Measurements from ENCODE around the gene YTHDF2. TPM values are rescaled to one million over a fixed set of nuclear protein-coding genes. Genes with fewer than 3 reads are reported as not detected.
"Not testable (repeated sequence)": the region's sequence is repeated elsewhere in the genome, so short reads cannot be mapped to it uniquely, and the experiment has no call there.

YTHDF2 gene
- 91.9 and 96.8 TPM in 2 replicates for total RNA-seq

DNA sequence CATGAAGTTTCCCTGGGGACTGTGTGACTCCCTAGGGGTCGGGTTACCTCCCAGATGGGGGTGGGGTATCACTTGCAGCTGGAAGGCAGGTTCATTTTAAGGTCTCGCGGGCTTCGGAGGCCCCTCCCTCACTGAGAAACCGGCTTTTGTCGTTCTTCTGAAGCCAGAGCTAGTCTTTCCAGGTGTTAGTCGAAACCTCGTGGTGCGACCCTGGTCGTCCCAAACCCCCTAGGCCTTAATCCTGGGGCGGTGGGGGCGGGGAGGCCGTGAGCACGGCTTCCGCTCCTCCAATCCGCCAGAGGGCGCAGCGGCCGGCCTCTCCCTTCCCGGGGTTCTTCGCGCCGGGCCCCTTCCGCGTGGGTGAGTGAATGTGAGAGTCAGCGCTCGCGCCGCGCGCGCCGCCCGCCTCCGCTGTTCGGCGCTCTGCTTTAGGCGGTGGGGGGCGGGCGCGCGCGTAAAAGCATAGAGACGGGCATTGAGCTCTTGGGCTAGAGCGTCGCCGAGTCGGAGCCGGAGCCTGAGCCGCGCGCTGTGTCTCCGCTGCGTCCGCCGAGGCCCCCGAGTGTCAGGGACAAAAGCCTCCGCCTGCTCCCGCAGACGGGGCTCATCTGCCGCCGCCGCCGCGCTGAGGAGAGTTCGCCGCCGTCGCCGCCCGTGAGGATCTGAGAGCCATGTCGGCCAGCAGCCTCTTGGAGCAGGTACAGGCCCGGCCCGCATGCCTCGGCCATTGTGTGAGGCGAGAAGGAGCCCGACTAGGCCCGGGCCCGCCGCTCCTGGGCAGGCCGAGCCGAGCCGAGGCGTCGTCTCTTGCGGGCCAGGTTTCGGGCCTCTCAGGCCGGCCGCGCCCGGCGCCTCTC lies at the start of gene YTHDF2:
YTHDF2 (plus strand) TSS at position 491 of the 857 bp plus-strand sequence; CDS start at position 672, 181 bp downstream.
- peak; percentile 86 for DNase-seq (ENCODE audit: low read depth, low spot score)

DNA sequence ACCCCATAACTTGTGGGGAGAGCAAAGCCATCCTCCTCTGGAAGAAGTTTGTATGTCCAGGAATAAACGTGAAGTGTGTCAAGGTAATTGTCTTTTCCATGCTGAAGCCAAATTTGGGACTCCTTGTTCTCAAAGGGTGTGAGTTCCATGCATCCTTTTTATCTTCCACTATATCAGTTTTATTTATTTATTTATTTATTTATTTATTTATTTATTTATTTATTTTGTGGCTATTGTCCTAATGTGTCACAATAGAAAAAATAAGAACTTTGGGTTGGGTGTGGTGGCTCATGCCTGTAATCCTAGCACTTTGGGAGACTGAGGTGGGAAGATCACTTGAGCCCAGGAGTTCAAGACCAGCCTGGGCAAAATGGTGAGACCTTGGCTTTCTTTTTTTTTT lies 45.1 kb upstream of the YTHDF2 start:
- not testable (repeated sequence) for DNase-seq (ENCODE audit: low read depth, low spot score)

DNA sequence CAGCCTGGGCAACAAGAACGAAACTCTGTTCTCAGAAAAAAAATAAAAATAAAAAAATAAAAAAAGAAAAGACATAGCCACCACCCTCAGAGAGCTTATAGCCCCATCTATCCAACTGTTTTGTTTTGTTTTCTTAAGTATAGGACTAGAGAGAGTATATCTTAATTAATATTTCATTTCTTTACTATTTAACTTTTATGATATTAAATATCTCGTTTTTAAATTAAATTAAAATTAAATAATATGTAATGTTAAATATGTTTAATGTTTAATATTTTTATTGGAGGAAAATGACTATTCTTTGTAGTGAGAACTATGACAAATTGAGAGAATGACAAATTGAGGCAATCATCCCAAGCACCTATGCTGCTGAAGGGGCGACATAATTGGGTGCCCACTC lies 33.1 kb upstream of the YTHDF2 start:
- DNase-seq (ENCODE audit: low read depth, low spot score) = no peak

DNA sequence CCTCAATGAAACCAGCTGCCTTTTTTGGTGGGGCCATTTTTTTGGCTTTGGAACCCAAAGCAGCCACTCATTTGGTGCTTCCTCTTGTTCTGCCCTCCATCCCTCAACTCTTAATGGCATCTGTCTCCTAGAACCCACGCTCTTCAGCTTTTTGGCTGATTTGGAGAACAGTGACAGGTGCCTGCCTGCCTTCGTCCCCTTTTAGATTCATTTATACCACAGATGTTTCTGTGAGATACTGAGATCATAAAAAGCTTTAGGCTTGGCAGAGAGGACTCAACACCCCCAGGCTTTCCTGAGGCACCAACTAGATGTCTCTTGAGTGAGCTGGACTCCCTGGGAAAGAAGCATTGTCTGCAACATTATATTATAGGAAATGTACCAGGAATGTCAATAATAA lies 20.4 kb upstream of the YTHDF2 start:
- DNase-seq (ENCODE audit: low read depth, low spot score) = no peak

DNA sequence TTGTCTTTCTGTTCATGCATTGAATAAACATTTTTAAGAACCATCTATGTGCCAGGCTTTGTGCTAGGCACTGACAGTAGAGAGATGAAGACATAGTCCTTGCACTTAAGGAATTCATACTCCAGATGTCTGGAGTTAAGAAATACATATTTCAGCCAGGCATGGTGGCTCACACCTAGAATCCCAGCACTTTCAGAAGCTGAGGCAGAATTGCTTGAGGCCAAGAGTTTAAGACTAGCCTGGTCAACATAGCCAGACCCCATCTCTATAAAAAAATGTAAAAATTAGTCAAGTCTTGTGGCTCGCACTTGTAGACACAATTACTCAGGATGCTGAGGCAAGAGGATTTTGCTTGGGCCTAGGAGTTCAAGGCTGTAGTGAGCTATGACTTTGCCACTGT lies 18.6 kb upstream of the YTHDF2 start:
- DNase-seq (ENCODE audit: low read depth, low spot score) = no peak

DNA sequence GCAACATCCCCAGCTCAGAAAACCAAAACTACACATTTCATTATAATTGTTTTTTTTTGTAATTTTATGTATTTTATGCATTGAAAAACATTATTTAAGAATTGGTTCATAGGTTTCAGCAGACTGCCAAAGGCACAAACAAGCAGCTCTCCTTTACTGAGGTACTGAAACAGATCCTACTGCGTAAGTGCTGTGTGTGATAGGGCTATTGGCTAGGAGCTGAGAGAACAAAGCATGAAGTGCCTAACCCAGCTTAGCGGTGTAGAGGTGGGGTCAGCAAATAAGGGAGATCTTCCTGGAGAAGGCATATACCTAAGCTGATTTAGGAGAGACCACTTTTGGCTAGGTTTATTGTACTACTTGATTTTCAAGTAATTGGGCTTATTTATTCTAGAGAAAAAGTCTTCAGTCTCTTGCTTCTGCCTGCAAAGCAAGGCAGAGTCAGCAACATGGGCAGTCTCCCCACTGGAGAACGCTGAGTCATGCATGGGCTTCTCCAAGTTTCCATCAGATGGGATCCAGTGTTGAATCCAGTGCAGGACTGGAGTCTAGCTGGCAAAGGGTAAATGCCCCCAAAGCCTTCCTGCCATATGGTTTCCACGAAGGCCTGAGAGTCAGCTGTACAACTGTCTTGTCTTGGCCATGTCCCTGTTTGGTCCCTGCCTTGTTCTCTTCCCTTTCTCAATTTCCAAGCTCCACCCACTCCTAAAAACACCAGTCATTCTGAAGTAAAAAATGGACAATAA lies 18.0 kb upstream of the YTHDF2 start:
- DNase-seq (ENCODE audit: low read depth, low spot score) = no peak

DNA sequence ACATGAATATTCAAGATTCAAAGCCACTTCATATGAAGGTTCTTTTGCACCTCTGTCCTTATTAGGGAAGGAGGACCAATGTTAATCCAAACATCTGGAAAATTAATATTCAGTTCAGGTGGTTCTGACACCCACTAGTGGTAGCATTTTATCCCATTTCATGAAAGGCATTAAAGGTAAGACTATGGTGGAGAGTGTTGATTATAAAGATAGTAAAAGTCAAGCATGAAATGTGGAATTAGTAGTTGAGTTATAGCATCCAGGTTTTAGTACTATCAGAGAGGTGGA lies 17.5 kb upstream of the YTHDF2 start:
- DNase-seq (ENCODE audit: low read depth, low spot score) = no peak

DNA sequence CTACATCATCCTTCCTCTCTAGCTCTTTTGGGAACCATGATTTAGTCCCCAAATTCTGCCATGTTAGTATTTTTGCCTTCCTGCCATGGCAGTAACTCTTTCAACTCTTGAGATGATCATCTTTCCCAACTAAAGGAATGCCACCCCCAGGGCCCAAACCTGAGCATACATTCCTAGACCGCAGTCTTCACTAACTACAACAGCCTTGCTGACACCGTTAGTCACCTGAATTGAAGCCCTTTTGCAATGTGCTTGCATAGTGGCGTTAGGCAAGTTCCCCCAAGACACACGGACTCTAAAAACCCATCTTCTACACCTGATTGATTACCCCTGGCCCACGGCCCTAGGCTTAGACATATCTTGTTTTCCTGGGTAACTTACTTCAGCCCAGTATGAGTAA lies 16.4 kb upstream of the YTHDF2 start:
- DNase-seq (ENCODE audit: low read depth, low spot score) = no peak

DNA sequence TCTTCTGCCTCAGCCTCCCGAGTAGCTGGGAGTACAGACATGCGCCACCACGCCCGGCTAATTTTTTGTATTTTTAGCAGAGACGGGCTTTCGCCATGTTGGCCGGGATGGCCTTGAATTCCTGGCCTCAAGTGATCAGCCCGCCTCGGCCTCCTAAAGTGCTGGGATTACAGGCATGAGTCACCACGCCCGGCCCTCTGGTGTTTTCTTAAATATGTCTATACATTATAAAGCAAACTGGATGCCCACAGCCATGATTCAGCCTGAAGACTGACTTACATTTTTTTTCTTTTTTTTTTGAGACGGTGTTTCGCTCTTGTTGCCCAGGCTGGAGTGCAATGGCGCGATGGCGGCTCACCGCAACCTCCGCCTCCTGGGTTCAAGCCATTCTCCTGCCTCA lies 14.8 kb upstream of the YTHDF2 start:
- not testable (repeated sequence) for DNase-seq (ENCODE audit: low read depth, low spot score)

DNA sequence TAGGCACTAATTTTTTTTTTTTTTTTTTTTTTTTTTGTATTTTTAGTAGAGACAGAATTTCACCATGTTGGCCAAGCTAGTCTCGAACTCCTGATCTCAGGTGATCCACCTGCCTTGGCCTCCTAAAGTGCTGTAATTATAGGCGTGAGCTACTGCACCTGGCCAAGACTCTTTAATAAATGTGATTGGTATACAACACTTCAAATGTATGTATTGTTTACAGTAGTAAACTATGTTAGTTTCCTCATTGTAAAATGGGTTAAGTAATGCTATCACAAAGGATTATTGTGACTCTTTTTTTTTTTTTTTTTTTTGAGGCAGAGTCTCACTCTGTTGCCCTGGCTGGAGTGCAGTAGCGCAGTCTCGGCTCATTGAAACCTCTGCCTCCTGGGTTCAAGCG lies 11.4 kb upstream of the YTHDF2 start:
- not testable (repeated sequence) for DNase-seq (ENCODE audit: low read depth, low spot score)

DNA sequence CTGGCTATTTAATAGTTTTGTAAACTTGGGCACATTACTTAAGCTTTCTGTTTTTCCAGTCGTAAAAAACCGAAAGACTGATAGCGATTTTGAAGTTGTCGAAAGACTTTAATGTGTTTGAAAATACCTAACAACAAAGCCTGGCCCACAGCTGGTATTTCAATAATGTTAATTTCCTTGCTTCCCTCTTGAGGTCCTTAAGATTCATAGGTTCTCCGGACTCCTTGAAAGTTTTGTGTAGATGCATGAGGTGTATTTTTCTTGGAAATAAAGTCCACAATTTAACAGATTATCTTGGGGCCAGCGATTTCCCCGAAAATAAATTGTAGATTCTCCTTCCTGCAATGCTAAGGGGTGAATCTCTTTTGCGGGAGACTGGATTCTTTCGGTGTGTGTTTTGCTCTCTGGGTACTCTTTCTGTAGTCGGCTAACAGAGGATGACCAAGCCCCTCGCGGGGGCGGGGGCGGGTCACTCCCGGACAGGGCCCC lies 735 bp upstream of the YTHDF2 start:
- DNase-seq (ENCODE audit: low read depth, low spot score) = no peak

DNA sequence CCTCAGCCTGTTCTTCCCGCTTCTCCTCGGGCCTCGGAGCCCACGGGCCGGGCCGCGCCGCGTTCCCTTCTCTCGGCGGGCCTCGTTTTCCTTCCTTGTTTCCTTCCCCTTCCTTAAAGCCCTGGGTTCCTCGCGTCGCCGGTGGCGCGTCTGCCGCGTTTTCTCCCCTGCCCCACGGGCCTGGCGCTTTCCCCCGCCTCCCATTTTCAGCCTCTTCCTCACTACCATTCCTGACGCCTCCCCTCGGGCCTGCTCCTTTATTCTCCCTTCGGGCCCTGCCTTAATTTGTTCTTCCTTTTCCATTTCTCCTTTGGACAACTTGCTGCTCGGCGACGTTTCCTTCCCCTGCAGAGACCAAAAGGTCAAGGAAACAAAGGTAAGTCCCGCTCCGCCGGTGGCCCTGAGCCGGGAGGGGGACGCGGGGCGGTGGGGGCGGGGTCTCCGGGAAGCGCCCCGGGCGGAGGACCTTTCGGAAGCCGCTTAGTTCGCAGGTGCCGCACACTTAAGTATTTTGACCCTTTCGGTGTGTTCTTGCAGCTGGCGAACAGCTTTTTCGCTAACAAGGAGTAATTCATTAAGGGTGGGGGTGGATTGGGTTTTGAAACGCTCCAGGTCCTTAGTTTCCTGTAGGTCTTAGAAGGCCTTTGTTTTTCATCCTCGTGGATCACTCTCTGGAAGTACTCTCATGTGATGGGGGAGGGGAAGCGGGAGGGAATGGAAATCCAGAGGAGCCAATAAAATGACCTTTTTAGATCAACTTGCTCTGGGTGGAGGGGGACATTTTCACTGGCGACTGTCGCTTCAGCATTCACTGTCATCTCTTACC lies 780 bp downstream of the YTHDF2 start:
- peak; percentile 30 for DNase-seq (ENCODE audit: low read depth, low spot score)

DNA sequence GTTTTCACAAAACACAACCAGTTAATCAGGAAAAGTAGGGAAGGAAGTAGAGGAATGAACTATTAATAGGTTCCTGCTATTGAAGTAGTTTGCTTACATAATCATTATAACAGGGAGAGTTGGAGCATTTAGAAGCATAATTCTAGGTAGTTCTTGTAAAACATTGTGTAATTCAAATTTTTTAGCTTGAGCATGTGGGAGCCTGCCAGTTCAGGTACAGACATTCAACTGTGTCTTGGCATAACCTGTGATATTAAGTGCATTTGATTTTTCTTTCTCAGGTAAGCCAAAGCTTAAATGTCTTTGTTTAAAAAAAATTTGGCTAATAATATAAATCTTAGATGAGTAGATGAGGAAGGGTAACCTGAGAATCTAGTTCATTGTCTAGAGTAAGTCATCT lies 3.4 kb downstream of the YTHDF2 start:
- no peak for DNase-seq (ENCODE audit: low read depth, low spot score)

DNA sequence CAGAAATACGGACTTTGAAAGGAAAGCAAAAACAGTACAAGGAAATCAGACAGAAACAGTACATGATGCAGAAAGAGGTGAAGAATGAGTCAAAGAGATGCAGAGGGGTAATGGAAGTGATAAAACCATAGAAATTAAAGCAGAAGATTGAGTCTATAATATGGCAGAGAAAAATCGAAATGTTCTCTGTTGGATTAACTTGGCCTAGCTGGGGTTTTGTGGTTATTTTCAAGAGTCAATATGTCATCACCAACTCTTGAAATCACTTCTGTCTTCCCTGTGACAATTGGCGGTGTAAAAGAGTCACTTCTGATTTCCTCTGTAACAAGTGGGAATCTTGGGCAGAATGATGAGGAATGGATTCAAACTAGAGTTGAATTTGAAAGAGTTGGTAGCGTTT lies 7.4 kb downstream of the YTHDF2 start:
- DNase-seq (ENCODE audit: low read depth, low spot score) = no peak

DNA sequence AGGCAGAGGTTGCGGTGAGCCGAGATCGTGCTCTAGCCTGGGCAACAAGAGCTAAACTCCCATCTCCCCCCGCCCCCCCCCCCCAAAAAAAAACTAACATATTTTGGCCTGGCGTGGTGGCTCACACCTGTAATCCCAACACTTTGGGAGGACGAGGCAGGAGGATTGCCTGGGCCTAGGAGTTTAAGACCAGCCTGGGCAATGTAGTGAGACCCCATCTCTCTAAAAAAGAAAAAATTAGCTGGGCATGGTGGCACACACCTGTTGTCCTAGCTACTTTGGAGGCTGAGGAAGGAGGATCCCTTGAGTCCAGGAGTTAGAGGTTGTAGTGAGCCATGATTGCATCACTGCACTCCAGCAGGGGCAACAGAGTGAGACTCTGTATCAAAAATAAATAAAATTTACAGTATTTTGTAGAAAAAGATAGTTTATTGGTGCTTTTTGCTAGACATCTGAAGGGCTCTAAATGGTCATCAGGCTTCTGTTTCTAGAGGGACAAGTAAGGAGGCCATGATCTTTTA lies 9.0 kb downstream of the YTHDF2 start:
- DNase-seq (ENCODE audit: low read depth, low spot score) = no peak

DNA sequence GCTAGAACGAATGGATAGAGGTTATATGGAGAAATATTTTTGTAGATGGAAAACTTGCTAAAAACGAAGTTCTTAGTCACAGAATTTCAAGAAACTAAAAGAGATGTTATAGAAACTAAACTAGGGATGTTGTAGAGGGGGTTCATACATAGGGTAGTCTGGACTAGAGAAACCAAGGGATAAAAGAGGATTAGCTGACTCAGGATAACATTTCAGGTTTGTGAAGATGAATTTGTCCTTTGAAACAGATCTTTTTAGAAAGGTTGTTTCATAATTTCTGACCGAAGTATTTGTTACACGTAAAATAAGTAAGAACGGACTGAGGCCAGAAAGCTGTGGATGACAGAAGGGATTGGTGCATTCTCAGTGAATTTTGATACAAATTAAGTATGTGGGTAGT lies 13.6 kb downstream of the YTHDF2 start:
- DNase-seq (ENCODE audit: low read depth, low spot score) = no peak

DNA sequence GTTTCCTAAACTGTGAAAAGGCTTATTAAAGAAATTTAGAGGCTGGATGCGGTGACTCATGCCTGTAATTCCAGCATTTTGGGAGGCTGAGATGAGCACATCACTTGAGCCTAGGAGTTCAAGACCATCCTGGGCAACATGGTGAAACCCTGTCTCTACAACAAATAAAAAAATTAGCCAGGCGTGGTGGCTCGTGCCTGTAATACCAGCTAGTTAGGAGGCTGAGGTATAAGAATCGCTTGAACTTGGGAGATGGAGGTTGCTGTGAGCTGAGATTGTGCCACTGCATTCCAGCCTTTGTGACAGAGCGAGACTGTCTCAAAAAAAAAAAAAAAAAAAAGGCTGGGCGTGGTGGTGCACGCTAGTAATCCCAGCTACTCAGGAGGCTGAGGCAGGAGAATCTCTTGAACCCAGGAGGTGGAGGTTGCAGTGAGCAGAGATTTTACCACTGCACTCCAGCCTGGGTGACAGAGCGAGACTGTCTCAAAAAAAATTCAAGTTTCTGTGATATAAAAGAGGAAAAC lies 14.1 kb downstream of the YTHDF2 start:
- DNase-seq (ENCODE audit: low read depth, low spot score) = not testable (repeated sequence)

DNA sequence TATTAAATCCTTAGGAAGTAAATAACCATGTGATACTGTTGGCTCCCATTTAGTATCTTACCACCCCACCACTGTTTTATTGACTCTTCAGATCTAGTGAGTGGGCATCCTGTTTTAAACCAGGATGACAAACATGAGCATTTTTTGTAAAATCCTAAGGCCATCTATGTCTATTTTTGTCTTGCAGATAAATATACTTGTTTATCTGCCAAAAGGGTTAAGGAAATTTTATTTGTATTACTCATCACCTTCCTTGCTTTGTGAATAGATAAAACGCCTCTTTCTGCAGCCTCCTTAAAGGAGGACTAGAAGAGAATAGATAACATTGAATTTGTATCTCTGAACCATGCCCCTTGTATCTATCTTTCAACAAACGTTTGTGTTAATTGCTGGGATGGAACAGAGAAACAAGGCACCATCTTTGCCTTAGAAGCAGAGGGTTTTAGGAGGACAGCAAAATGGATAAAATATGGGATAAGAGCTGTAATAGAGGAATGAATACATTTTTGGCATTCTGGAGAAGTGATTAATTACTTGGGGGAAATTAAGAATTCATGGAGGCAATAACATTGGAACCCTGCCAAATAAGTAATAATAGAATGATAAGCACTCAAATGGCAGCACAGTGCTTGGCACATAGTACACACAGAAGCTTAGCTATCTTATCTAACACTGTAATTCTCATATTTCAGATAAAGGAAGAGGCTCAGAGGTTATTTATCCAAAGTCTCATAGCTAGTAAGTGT lies 14.7 kb downstream of the YTHDF2 start:
- no peak for DNase-seq (ENCODE audit: low read depth, low spot score)

DNA sequence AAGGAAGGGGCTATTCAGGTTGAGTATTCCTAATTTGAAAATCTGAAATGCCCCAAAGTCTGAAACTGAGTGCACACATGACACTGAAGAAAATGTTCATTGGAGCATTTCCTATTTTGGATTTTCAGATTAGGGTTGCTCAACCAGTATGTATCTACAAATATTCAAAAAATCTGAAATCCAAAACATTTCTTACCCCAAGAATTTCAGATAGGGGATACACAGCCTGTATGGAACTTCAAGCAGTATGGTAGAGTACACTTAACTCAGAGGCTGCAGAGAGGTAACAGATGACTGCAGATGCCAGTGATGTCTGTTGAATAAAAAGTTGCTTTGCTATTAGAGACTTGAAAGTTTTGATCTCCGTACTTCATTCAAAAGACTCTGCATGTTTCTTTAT lies 19.0 kb downstream of the YTHDF2 start:
- no peak for DNase-seq (ENCODE audit: low read depth, low spot score)

DNA sequence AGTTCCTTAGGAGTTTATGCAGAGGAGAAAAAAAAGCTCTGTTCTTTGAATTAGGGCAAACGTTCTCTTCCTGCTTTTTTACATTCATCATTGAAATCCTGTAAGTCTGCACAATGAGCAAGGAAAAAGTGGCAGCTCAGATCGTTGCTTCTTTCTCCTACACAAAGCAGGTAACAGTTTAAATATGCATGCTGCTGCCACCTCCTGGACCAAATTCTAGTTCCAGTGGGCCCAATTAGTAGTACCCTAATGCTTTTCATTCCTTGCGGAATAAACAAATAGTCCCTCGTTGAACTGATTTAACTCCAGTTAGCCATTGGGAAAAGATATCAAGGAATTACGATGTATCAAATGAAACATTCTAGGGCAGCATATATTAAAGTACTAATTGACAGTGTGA lies 20.1 kb downstream of the YTHDF2 start:
- DNase-seq (ENCODE audit: low read depth, low spot score) = no peak

DNA sequence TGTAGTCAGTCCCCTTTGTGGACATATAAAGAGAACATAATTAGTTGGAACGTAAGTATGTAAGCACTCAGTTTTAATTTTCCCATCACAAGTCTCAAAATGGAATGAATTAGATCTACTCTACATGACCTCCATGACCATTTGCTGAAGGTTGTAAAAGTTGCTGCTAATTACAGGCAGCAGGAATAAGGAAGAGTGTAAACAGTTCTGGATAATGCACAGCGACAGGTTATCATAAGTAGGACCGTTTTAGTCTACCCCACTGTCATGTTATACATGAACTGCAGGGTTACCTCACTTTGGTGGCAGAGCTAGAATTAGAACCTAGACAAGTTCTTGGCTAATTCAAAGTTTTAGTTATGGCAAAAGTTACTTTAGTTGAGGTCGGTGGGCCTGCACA lies 21.7 kb downstream of the YTHDF2 start:
- no peak for DNase-seq (ENCODE audit: low read depth, low spot score)
